SJCRH30 (cell line): ENCODE results near the gene GPC6. TPM values are rescaled to one million over a fixed set of nuclear protein-coding genes. Genes with fewer than 3 reads are reported as not detected.
A peak's percentile ranks its signal among the peaks of the same experiment; 100 is the strongest.

Experiments
- DNase-seq, 2 experiments: peaks; one replicate each; pipeline ENCODE4 v3.0.0-alpha.2; 2015 to 2020
- H3K27ac ChIP-seq: fragments of 250-450 bp; sonication (Bioruptor Pico); 2 replicates; pipeline ENCODE4 v1.5.1; 2020; ENCODE audit warnings: mild to moderate bottlenecking, moderate library complexity
- H3K27me3 ChIP-seq: fragments of 250-450 bp; sonication (Bioruptor Pico); 2 replicates; pipeline ENCODE4 v1.5.1; 2020; ENCODE audit warnings: mild to moderate bottlenecking, moderate library complexity
- H3K36me3 ChIP-seq: fragments of 250-450 bp; sonication (Bioruptor Pico); 2 replicates; pipeline ENCODE4 v1.5.1; 2020; ENCODE audit warnings: mild to moderate bottlenecking, moderate library complexity
- H3K4me1 ChIP-seq: fragments of 250-450 bp; sonication (Bioruptor Pico); 2 replicates; pipeline ENCODE4 v1.5.1; 2020; ENCODE audit warnings: mild to moderate bottlenecking, moderate library complexity
- H3K4me3 ChIP-seq: fragments of 250-450 bp; sonication (Bioruptor Pico); 2 replicates; pipeline ENCODE4 v1.5.1; 2020; ENCODE audit warnings: mild to moderate bottlenecking, moderate library complexity
- H3K9me3 ChIP-seq: fragments of 250-450 bp; sonication (Bioruptor Pico); replicated peaks from 2 replicates; pipeline ENCODE4 v1.5.1; 2020; ENCODE audit warnings: mild to moderate bottlenecking, moderate library complexity
- total RNA-seq: library from RNA; depleted of rRNA; stranded (reverse); fragments of >200 nt; shearing (Covaris generic); gene quantifications from 2 replicates; pipeline ENCODE4 v1.2.3, GENCODE V29; 2014

GPC6 gene
- total RNA-seq, 1 experiment from 2014 or later = 21.1 TPM

DNA sequence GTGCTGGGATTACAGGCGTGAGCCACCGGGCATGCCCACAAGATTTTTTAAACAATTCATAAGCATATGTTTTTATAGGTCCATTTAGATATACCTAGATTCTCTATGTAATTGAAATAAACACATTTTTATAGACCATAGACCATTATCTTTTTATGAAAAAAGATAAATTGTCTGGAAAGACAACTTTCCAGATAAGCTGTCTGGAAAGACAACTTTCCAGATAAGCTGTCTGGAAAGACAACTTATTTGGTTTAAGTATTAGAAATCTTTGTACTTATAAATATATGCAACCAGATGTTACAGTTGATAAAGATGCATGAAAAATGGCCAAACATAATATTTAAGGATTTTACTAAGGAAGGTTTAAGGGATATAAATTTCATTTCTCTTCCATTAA lies 538.5 kb downstream of the GPC6 start:
- Histone ChIP-seq H3K4me3 (no peak overlapping the region), H3K4me1 (peaks cover 13% of the 10 kb centered on the region), H3K9me3 (no peaks in the 10 kb centered on the region), H3K36me3 (no peaks in the 10 kb centered on the region), H3K27ac (no peak overlapping the region), H3K27me3 (no peaks in the 10 kb centered on the region)
- no peak for DNase-seq

DNA sequence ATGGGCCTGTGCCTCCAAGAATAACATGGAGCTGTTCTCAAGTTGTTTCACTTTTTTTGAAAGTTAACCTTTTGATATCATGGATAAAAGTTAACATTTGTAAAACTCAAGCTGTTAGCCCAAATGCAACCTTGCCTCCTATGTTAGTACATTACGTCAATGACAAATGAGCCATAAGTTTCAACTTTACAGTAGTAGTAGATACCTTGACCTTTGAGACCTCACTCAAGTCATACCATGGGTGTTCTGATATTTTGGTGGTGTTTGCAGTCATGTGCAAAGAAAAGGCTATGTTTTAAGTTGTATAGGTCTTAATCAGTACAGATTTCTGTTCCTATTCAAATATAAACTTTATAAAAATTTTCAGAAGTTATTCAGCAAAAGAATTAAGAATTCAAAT lies 539.2 kb downstream of the GPC6 start:
- no peaks in the 10 kb centered on the region for H3K27me3 ChIP-seq
- H3K4me1 ChIP-seq = peaks cover 13% of the 10 kb centered on the region
- no peaks in the 10 kb centered on the region for H3K36me3 ChIP-seq
- H3K27ac ChIP-seq = no peak overlapping the region
- no peak overlapping the region for H3K4me3 ChIP-seq
- no peak for DNase-seq
- H3K9me3 ChIP-seq = no peaks in the 10 kb centered on the region

DNA sequence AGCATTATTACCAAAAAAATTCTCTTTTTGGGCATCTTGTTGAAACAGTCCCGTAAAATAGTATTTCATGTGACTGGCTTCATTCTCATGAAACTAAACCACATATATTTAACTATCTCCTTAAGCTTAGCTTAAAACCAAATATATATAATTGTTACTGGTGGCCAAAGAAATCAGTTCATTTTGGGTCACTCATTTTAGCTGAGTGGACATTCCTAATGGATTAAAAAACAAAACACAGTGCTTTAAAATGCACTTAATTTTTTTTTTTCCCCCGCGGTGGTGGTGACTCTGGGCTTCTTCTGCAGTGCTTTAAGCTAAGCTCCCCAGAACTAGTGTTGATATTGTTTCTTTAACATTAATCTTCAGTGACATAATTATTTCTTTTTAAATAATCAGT lies 540.1 kb downstream of the GPC6 start:
- peaks cover 13% of the 10 kb centered on the region for H3K4me1 ChIP-seq
- no peaks in the 10 kb centered on the region for H3K9me3 ChIP-seq
- H3K36me3 ChIP-seq = no peaks in the 10 kb centered on the region
- no peak for DNase-seq
- H3K4me3 ChIP-seq = peak overlapping the region; percentile 44
- H3K27me3 ChIP-seq = no peaks in the 10 kb centered on the region
- H3K27ac ChIP-seq = peak overlapping the region; percentile 78

DNA sequence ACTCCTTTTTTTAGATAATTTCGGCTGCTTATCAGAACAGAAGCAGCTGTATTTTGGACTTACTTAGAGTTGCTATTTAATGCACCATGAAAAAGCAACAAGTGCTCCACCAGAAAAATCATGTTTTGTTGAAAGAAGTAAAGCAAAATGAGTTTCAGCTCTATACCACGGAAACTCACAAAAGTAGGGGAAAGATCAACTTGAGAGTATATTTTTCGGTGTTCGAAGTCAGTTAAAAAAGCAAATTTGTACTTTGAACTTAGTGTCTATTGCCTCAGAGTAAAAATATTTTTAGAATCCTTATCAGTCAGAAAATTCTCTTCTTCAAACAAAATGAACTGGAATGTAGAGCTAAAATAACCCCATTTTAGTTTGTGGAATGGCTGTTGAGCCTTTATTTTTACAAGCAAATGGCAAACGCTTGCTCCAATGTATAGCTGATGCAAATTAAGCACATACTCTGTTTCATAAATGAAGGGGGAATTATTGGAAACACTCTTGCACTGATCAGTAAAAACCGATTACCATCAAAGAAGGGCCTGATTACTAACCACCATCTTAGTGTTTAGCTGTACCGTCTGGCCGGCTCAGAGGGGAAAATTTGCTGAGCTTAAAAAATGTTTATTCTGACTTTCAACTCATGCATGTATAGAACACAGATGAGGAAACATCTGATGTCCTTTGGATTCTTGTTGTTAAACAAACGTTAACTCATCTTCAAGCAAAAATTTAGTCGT lies 540.7 kb downstream of the GPC6 start:
- Histone ChIP-seq H3K4me1 (peaks cover 13% of the 10 kb centered on the region), H3K36me3 (no peaks in the 10 kb centered on the region), H3K4me3 (peak overlapping the region; percentile 44), H3K9me3 (no peaks in the 10 kb centered on the region), H3K27ac (peak overlapping the region; percentile 78), H3K27me3 (no peaks in the 10 kb centered on the region)
- DNase-seq = peak in 1 of 2 experiments; percentile 59

DNA sequence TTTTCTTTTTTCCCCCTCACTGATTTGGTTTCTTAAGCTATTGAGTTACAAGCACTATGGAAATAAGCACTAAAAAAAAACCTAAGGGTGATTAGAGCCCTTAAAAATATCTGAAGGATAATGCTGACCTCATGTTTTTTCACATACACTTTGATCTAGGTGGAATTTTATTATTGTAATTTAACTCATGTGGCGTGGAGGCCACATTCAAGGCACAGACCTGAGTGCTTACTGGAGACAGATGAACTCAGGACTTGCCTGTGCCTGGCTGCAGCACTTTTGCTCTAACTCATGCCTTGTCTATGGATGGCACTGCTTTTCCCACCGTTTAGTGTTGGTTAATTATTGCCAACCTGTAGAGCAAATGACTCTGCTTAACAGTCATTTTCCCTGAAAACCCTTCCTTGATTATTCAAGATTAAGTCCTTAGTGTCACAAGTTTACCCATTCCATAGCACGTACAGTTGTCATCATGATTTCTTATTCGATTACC lies 541.4 kb downstream of the GPC6 start:
- peak in 1 of 2 experiments; percentile 45 for DNase-seq
- Histone ChIP-seq H3K36me3 (no peaks in the 10 kb centered on the region), H3K27ac (peak overlapping the region; percentile 78), H3K27me3 (no peaks in the 10 kb centered on the region), H3K4me3 (peak overlapping the region; percentile 44), H3K9me3 (no peaks in the 10 kb centered on the region), H3K4me1 (peaks cover 13% of the 10 kb centered on the region)

DNA sequence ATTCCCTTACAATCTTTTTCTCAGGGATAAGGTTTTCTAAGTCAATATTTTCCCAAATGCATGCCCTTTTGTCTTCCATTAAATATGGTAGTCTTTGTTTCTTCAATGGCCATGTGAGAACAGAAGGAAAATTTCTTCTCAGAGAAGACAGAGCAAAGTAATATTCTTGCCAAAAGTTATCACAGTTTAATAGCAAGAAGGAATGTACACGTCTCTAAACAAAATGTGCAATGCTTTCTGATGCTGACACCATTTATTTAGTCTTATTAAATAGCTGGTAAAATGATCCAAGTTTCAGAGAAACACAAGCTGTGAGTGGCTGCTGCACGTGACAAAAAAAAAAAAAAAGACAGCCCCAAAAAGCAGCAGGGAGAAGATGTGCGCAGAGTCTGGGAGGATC lies 542.5 kb downstream of the GPC6 start:
- H3K4me1 ChIP-seq = peaks cover 13% of the 10 kb centered on the region
- no peaks in the 10 kb centered on the region for H3K36me3 ChIP-seq
- H3K27ac ChIP-seq = no peak overlapping the region
- H3K9me3 ChIP-seq = no peaks in the 10 kb centered on the region
- no peak for DNase-seq
- no peak overlapping the region for H3K4me3 ChIP-seq
- no peaks in the 10 kb centered on the region for H3K27me3 ChIP-seq

DNA sequence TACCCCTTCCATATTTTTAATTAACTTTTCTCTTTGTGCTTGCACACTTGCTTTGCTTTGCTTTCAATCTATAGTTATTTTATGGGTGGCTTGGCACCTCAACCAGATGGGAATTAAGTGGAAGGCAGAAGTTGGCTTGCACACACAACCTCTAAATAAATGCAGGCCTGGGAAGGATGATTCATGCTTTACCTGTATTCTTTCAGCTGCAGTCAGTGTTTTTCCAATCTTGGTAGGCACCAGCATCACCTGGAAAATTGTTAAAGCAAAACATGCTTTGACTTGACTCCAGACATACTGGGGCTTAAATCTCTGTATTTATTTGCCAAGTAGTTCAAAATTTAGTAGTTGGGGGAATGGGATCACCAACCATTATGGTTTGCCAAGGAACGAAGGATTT lies 543.0 kb downstream of the GPC6 start:
- no peaks in the 10 kb centered on the region for H3K36me3 ChIP-seq
- H3K27ac ChIP-seq = no peak overlapping the region
- no peak overlapping the region for H3K4me3 ChIP-seq
- H3K27me3 ChIP-seq = no peaks in the 10 kb centered on the region
- peaks cover 13% of the 10 kb centered on the region for H3K4me1 ChIP-seq
- no peak for DNase-seq
- H3K9me3 ChIP-seq = no peaks in the 10 kb centered on the region

DNA sequence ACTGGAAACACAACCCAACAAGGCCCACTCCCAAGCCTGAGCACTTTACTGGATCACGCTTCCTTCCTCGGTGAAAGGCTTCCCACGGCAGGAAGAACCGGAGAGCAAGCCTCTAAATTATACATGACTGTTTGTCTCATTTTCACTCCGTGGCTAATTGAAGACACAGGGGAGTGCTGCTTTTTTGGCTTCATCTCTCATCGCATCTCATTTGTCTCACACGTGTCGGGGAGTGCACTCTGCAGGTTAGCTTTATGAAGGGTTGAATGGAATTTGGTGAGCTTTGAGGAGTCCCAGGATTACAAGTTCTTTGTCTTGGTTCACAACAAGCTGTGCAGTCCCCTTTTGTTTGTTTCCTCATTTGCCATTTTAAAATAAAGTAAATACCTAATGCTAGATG lies 544.6 kb downstream of the GPC6 start:
- Histone ChIP-seq H3K27me3 (no peaks in the 10 kb centered on the region), H3K27ac (peak overlapping the region; percentile 23), H3K36me3 (no peaks in the 10 kb centered on the region), H3K4me1 (peaks cover 9% of the 10 kb centered on the region), H3K9me3 (no peaks in the 10 kb centered on the region), H3K4me3 (no peak overlapping the region)
- DNase-seq = peak in 1 of 2 experiments; percentile 33

DNA sequence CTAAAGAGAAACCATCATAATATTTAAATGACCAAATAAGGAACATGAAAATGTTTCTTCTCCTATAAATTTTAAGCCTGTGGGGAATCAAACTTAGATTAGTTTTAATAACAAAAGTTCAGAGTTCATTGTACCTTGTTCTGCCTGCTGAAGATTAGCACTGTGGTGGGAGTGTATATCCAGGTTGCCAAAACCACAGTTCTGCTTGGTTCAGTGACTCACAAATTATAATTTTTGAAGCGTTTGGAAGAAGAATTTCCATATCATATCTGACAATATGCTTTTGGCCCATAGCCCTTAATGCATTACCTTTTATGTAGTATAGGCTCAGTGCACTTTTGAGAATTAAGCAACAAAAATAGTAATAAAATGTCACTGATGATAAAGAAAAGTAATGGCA lies 545.2 kb downstream of the GPC6 start:
- H3K4me3 ChIP-seq = no peak overlapping the region
- peaks cover 6% of the 10 kb centered on the region; the same call in 1 of the 2 replicates for H3K4me1 ChIP-seq
- H3K27me3 ChIP-seq = no peaks in the 10 kb centered on the region
- DNase-seq = no peak
- H3K27ac ChIP-seq = 0 out of 2 replicates have a peak overlapping the region, but pooled peaks have one; percentile 23
- H3K9me3 ChIP-seq = no peaks in the 10 kb centered on the region
- no peaks in the 10 kb centered on the region for H3K36me3 ChIP-seq

DNA sequence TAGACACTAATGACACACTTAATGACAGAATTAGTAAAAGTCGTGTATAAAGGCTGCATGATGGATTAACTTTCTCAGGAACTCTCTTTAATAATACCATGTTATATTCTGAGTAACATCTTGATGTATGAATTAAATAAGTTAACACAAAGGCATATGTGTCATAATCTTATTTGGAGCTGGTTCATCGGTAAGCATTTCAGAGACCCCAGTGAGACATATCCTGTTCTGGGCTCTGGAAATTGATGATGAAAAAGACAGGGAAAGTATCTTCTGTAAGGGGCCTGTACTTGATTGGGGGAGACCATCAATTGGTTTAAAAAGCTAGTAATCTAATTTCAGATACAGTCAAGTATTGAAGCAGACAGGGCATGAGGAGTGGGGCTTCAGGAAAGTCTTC lies 547.9 kb downstream of the GPC6 start:
- Histone ChIP-seq H3K9me3 (no peaks in the 10 kb centered on the region), H3K4me3 (no peak overlapping the region), H3K27ac (no peak overlapping the region), H3K27me3 (no peaks in the 10 kb centered on the region), H3K4me1 (no peaks in the 10 kb centered on the region; the same call in 1 of the 2 replicates), H3K36me3 (no peaks in the 10 kb centered on the region)
- DNase-seq = no peak

DNA sequence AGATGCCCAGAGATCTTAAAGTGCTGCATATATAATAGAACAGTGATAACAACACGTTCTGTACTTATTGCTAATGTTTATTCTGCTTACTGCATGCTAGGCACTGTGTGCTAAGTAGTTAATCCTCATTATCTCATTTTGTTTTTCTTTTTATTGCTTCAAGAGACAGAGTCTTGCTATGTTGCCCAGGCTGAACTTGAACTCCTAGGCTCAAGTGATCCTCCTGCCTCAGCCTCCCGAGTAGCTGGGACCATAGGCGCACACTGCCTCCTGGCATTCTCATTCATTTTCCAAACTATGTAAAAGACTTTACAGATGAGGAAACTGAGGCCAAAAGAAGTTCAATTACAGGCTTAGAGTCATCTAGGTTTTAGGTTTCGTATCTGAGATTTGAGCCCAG lies 548.4 kb downstream of the GPC6 start:
- H3K4me3 ChIP-seq = no peak overlapping the region
- no peak overlapping the region for H3K27ac ChIP-seq
- H3K9me3 ChIP-seq = no peaks in the 10 kb centered on the region
- H3K36me3 ChIP-seq = no peaks in the 10 kb centered on the region
- no peak for DNase-seq
- H3K4me1 ChIP-seq = no peaks in the 10 kb centered on the region; the same call in 1 of the 2 replicates
- H3K27me3 ChIP-seq = no peaks in the 10 kb centered on the region

DNA sequence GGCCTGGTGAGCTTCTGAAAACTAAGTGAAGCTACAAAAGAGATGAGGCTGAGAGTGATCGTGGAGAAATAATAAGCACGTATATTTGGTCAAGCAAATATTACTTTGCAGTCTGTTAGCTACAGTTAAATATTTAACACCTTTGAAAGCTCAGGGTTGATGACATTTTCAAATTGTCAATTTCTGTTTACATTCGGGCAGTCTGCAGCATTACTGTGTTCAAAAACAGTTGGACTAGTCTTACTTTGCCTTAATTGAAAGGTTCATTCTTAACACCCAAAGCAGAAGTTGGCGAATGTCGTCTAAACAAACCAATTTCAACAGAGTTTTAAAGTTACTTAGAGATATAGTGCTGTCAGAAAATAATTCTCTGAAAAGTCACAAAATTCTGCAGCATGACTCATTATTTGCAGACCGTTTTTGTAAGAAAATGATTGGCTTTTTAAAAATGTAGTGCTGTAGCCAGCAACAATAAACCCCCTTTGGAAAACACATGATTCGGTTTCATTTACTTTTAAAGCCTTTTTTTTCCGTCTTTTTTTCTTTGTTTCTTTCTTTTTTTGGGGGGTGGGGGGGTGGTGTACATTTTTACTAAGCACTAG lies 549.0 kb downstream of the GPC6 start:
- no peaks in the 10 kb centered on the region for H3K27me3 ChIP-seq
- no peak overlapping the region for H3K4me3 ChIP-seq
- H3K36me3 ChIP-seq = no peaks in the 10 kb centered on the region
- H3K4me1 ChIP-seq = no peaks in the 10 kb centered on the region; the same call in 1 of the 2 replicates
- H3K9me3 ChIP-seq = no peaks in the 10 kb centered on the region
- no peak overlapping the region for H3K27ac ChIP-seq
- DNase-seq = no peak

DNA sequence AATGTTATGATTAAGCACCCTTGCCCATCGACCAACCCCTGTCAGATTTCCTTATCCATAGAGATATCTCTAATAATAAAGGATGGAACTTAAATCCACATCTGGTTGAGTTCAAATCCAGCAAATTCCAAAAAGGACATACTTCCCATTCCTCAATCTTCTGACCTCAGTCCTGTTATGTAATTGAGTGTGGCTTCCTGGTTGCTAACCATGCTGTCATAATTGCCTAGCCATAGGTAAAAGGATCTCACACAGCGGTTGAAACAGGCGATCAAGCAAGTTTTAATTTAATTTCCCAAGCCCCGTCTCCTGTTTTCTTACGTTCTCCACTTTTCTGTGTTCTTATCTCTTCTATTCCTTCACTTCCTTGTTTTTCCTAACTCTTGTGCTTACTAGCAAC lies 550.3 kb downstream of the GPC6 start:
- Histone ChIP-seq H3K4me1 (no peaks in the 10 kb centered on the region), H3K27ac (no peak overlapping the region), H3K4me3 (no peak overlapping the region), H3K36me3 (no peaks in the 10 kb centered on the region), H3K27me3 (no peaks in the 10 kb centered on the region), H3K9me3 (no peaks in the 10 kb centered on the region)
- no peak for DNase-seq

DNA sequence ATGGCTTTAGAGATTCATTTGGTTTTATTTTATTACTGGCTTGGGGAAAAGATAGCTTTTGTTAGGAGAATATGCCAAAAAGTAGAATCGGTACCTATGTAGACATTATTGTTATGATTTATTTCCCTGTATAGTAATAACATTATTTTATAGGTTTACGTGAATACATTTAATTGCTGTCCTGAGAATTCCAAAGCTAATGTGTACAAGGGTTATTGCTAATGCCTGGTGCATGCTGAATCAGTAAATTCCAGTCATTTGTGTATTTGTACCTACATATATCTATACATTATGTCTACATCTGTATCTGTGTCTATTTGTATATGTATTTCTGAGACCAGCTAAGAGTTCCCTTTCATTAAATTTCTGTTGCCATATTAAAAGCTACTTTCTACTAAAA lies 550.9 kb downstream of the GPC6 start:
- no peaks in the 10 kb centered on the region for H3K4me1 ChIP-seq
- DNase-seq = no peak
- no peak overlapping the region for H3K4me3 ChIP-seq
- H3K36me3 ChIP-seq = no peaks in the 10 kb centered on the region
- no peaks in the 10 kb centered on the region for H3K9me3 ChIP-seq
- H3K27me3 ChIP-seq = no peaks in the 10 kb centered on the region
- no peak overlapping the region for H3K27ac ChIP-seq

DNA sequence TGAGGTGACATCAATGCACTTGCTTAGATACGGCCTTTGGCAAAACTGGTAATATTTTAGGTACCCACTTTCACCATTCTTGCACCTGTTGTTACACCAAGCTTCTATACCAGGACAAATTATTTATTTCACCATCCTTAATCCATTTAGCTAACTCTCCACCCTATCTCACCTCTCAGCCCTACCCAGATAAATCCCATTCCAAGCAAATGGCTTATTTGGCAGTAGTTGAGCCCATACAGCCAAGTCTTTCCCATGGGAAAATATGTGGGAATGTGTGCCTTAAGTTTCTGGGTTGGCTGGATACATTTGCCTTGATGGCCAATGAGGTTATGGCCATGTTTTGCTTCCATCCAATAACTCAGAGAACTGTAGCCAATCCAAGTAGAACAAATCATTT lies 551.9 kb downstream of the GPC6 start:
- H3K4me3 ChIP-seq = no peak overlapping the region
- H3K27me3 ChIP-seq = no peaks in the 10 kb centered on the region
- H3K9me3 ChIP-seq = no peaks in the 10 kb centered on the region
- no peaks in the 10 kb centered on the region for H3K36me3 ChIP-seq
- no peak for DNase-seq
- no peak overlapping the region for H3K27ac ChIP-seq
- no peaks in the 10 kb centered on the region for H3K4me1 ChIP-seq
